K562 treated with DMSO at 1 percent for 4 hours (cell line): ENCODE data around the gene OXSR1. TPM values are rescaled to one million over a fixed set of nuclear protein-coding genes. Genes with fewer than 3 reads are reported as not detected.

Experiments
- total RNA-seq: library from RNA; unstranded; fragments of 300-600 nt; gene quantifications from 2 replicates; pipeline ENCODE4 v1.2.3, GENCODE V29; 2022; ENCODE audit not compliant: insufficient read depth

The OXSR1 gene
- total RNA-seq = 16.8 and 21.4 TPM in 2 replicates

GRCh38 chr3:38164952-38165721 lies at the start of gene OXSR1:
Gene OXSR1, plus strand, starts transcription at chr3:38165537. Its CDS starts 340 bp downstream, at chr3:38165877.

GRCh38 chr3:38136777-38137614 lies 28.3 kb upstream of the OXSR1 start, which contains the start of gene ACAA1:
Gene ACAA1, minus strand, starts transcription at chr3:38137127. Its CDS starts 92 bp downstream, at chr3:38137035.

GRCh38 chr3:38138349-38139190 lies 26.8 kb upstream of the OXSR1 start, which contains the start of gene MYD88:
Gene MYD88, plus strand, starts transcription at chr3:38138661. Its CDS starts 40 bp downstream, at chr3:38138701.

GRCh38 chr3:38265604-38266307 lies 100.4 kb downstream of the OXSR1 start, which contains the start of gene SLC22A13:
Gene SLC22A13, plus strand, starts transcription at chr3:38265812. Its CDS starts 49 bp downstream, at chr3:38265861.

GRCh38 chr3:38281895-38282686 lies 116.8 kb downstream of the OXSR1 start, which contains the start of gene SLC22A14:
Gene SLC22A14, plus strand, starts transcription at chr3:38282294. Its CDS starts 23,733 bp downstream, at chr3:38306027.

Other genes with a start within 250 kb of the OXSR1 start
- 4.4 and 6.4 TPM in 2 replicates for gene VILL, start 174.8 kb upstream of the OXSR1 start, total RNA-seq
- gene PLCD1, start 135.9 kb upstream of the OXSR1 start, total RNA-seq = 29.0 and 37.1 TPM in 2 replicates
- not detected in 2 replicates for gene DLEC1, start 126.3 kb upstream of the OXSR1 start, total RNA-seq
- gene ACAA1, start 28.4 kb upstream of the OXSR1 start, total RNA-seq = 65.0 and 71.6 TPM in 2 replicates
- gene MYD88, start 26.9 kb upstream of the OXSR1 start, total RNA-seq = 34.6 and 41.1 TPM in 2 replicates
- 0.45 TPM in 1 of 2 replicates, not detected in the other for gene SLC22A13, start 100.3 kb downstream of the OXSR1 start, total RNA-seq
- gene SLC22A14, start 116.8 kb downstream of the OXSR1 start, total RNA-seq = not detected in 2 replicates
- gene XYLB, start 181.2 kb downstream of the OXSR1 start, total RNA-seq = 3.9 and 5.7 TPM in 2 replicates